Measurements from ENCODE around the gene CYBC1. TPM values are rescaled to one million over a fixed set of nuclear protein-coding genes. Genes with fewer than 3 reads are reported as not detected.

CYBC1 gene
- polyA plus RNA-seq, 3 donors: 160 to 225 (median 217) TPM

DNA sequence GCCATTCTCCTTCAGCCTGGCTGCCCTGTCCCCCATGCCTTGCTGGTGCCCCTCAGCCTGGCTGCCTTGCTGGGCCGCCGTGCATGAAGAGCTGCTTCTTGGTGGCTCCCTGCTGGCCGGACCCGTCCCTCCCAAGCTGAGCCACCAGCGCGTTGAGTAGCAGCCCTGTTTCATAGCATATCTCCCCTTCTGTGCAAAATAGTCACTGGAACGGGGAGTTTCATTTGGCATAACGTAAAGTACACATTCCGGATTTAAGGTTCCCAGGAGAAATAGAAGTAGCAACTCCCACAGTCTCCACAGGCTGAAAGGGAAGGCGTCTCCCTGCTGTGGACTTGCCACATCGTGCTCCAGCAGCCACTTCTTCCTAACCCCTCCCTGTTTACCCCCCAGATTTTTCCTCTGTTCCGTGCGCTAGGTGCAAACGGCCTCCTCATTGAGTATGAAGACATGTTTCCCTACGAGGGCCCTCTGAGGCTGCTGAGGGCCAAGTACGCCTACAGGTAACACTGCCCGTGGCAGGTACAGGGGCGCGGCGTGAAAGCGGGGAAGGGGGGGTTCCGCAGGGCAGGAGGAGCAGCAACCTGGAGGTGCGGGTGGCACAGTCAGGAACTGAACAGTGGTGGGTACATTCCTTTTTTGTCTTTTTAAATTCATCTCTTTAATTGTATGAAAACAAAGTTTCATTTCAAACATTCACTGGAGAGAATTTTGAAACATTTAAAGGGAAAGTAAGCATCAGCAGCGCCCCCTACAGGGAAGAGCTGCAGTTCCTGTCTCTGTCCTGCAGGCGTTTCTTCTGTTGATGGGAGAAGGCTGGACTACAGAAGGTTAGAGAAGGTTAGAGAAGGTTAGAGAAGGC lies 26.3 kb downstream of the CYBC1 start:
- H3K36me3 Mint-ChIP-seq: peaks cover 23 to 32% of the 10 kb centered on the region in 2 donors
- WGBS (ENCODE audit: insufficient coverage): 92% methylated on average over 24 of the region's 25 CpGs
- no peak overlapping the region for H2AFZ ChIP-seq (ENCODE audit: insufficient read depth, low read depth, low read length, poor library complexity, severe bottlenecking)
- peaks cover 15% of the 10 kb centered on the region for H3K4me1 Mint-ChIP-seq
- peak; percentile 47 to 66 (median 53) for DNase-seq
- TF ChIP-seq, protein P1, sequence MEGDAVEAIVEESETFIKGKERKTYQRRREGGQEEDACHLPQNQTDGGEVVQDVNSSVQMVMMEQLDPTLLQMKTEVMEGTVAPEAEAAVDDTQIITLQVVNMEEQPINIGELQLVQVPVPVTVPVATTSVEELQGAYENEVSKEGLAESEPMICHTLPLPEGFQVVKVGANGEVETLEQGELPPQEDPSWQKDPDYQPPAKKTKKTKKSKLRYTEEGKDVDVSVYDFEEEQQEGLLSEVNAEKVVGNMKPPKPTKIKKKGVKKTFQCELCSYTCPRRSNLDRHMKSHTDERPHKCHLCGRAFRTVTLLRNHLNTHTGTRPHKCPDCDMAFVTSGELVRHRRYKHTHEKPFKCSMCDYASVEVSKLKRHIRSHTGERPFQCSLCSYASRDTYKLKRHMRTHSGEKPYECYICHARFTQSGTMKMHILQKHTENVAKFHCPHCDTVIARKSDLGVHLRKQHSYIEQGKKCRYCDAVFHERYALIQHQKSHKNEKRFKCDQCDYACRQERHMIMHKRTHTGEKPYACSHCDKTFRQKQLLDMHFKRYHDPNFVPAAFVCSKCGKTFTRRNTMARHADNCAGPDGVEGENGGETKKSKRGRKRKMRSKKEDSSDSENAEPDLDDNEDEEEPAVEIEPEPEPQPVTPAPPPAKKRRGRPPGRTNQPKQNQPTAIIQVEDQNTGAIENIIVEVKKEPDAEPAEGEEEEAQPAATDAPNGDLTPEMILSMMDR (IDR thresholded peaks at IDR 0.05): peak; percentile 79
- peak overlapping the region in 2 of 7 donors; percentile 43 to 50 for H3K27ac Mint-ChIP-seq
- peaks cover 8 to 17% of the 10 kb centered on the region in 2 donors for H3K4me1 ChIP-seq (ENCODE audit: control insufficient read depth in 1 of 2, insufficient read depth in 2 of 2, low read length in 2 of 2)
- intact Hi-C loops (cut with micrococcal nuclease): no loop called here
- peaks cover 11 to 12% of the 10 kb centered on the region in 2 donors for H3K36me3 ChIP-seq (replicated peaks in 1 of 2; ENCODE audit: control insufficient read depth in 1 of 2, insufficient read depth in 2 of 2, low read length in 2 of 2)
- peaks cover 0 to 8% of the 10 kb centered on the region in 2 donors for H3K9me3 ChIP-seq (replicated peaks in 1 of 2; ENCODE audit: control insufficient read depth in 1 of 2, insufficient read depth in 1 of 2, low read length in 2 of 2)
- no peak overlapping the region for H3K9ac ChIP-seq (ENCODE audit: insufficient read depth, low read length, poor library complexity, severe bottlenecking)
- peaks cover 4% of the 10 kb centered on the region for H3K79me2 ChIP-seq (ENCODE audit: insufficient read depth, low read length)
- no peak overlapping the region for H3K4me3 Mint-ChIP-seq
- peaks cover under 1% of the 10 kb centered on the region for H4K20me1 ChIP-seq (ENCODE audit: insufficient read depth, low read length)
- no peak overlapping the region for H3K4me2 ChIP-seq (replicated peaks; ENCODE audit: extremely low read depth, low read length, poor library complexity, severe bottlenecking)
- no peak overlapping the region for H3K4me3 ChIP-seq (replicated peaks in 1 of 3; ENCODE audit: low read depth in 2 of 3, low read length in 3 of 3)
- H3K27me3 ChIP-seq (ENCODE audit: control insufficient read depth in 2 of 2, insufficient read depth in 2 of 2, low read length in 2 of 2): no peaks in the 10 kb centered on the region
- H3K27me3 Mint-ChIP-seq (ENCODE audit: low read depth in 3 of 3): no peaks in the 10 kb centered on the region
- H3K9me3 Mint-ChIP-seq: peaks cover 4 to 15% (median 9%) of the 10 kb centered on the region in 7 donors
- no peak overlapping the region for H3K27ac ChIP-seq (ENCODE audit: low read depth in 1 of 2, low read length in 2 of 2)

- Mint-ChIP-seq H3K36me3 (peaks cover 26 to 35% of the 10 kb centered on the region in 2 donors), H3K4me3 (peak overlapping the region; percentile 85 to 90), H3K27ac (peak overlapping the region in 6 of 7 donors; percentile 21 to 86 (median 46)), H3K4me1 (peaks cover 20% of the 10 kb centered on the region), H3K9me3 (peaks cover 4 to 15% (median 9%) of the 10 kb centered on the region in 7 donors), H3K27me3 (ENCODE audit: low read depth in 3 of 3) (no peaks in the 10 kb centered on the region)
- Histone ChIP-seq H3K27ac (ENCODE audit: low read depth in 1 of 2, low read length in 2 of 2) (peak overlapping the region in 1 of 2 donors; percentile 58), H3K4me1 (ENCODE audit: control insufficient read depth in 1 of 2, insufficient read depth in 2 of 2, low read length in 2 of 2) (peaks cover 22 to 23% of the 10 kb centered on the region in 2 donors), H3K27me3 (ENCODE audit: control insufficient read depth in 2 of 2, insufficient read depth in 2 of 2, low read length in 2 of 2) (no peaks in the 10 kb centered on the region), H3K36me3 (replicated peaks in 1 of 2; ENCODE audit: control insufficient read depth in 1 of 2, insufficient read depth in 2 of 2, low read length in 2 of 2) (peaks cover 11 to 12% of the 10 kb centered on the region in 2 donors), H3K4me3 (replicated peaks in 1 of 3; ENCODE audit: low read depth in 2 of 3, low read length in 3 of 3) (peak overlapping the region; percentile 65 to 98 (median 96)), H2AFZ (ENCODE audit: insufficient read depth, low read depth, low read length, poor library complexity, severe bottlenecking) (peak overlapping the region; percentile 84), H3K9me3 (replicated peaks in 1 of 2; ENCODE audit: control insufficient read depth in 1 of 2, insufficient read depth in 1 of 2, low read length in 2 of 2) (peaks cover 0 to 8% of the 10 kb centered on the region in 2 donors), H3K79me2 (ENCODE audit: insufficient read depth, low read length) (peaks cover 11% of the 10 kb centered on the region), H3K9ac (ENCODE audit: insufficient read depth, low read length, poor library complexity, severe bottlenecking) (peak overlapping the region; percentile 61), H4K20me1 (ENCODE audit: insufficient read depth, low read length) (peaks cover 38% of the 10 kb centered on the region), H3K4me2 (replicated peaks; ENCODE audit: extremely low read depth, low read length, poor library complexity, severe bottlenecking) (peak overlapping the region; percentile 91)
- peak in 1 of 3 donors; percentile 24 for DNase-seq
- intact Hi-C loops (cut with micrococcal nuclease): loop anchor here in 1 of 2 donors (2.0 kb wide), 1 partner anchor 31 kb away; the partner anchor contains the start of gene CYBC1
- TF ChIP-seq, protein P1 (IDR thresholded peaks at IDR 0.05): no peak
- WGBS (ENCODE audit: insufficient coverage): no CpG with 5 or more reads among the region's 2 CpGs
Measured at GRCh38 chr17:82419540-82419939, 31.0 kb downstream of the CYBC1 start.
